NOMO-1 treated with dmso at 0.1 percent for 144 hours (cell line): ENCODE measurements around the gene SELE.

Experiments
- DNase-seq: peaks from one replicate; lab custom pipeline; 2025; ENCODE audit not compliant: unreplicated experiment; lab: John Stamatoyannopoulos, UW

The SELE gene, protein sequence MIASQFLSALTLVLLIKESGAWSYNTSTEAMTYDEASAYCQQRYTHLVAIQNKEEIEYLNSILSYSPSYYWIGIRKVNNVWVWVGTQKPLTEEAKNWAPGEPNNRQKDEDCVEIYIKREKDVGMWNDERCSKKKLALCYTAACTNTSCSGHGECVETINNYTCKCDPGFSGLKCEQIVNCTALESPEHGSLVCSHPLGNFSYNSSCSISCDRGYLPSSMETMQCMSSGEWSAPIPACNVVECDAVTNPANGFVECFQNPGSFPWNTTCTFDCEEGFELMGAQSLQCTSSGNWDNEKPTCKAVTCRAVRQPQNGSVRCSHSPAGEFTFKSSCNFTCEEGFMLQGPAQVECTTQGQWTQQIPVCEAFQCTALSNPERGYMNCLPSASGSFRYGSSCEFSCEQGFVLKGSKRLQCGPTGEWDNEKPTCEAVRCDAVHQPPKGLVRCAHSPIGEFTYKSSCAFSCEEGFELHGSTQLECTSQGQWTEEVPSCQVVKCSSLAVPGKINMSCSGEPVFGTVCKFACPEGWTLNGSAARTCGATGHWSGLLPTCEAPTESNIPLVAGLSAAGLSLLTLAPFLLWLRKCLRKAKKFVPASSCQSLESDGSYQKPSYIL

GRCh38 chr1:169733924-169734323 lies at the start of gene SELE:
SELE (minus strand) TSS chr1:169734079; CDS start chr1:169733612, 467 bp downstream.
- no peak for DNase-seq

DNA sequence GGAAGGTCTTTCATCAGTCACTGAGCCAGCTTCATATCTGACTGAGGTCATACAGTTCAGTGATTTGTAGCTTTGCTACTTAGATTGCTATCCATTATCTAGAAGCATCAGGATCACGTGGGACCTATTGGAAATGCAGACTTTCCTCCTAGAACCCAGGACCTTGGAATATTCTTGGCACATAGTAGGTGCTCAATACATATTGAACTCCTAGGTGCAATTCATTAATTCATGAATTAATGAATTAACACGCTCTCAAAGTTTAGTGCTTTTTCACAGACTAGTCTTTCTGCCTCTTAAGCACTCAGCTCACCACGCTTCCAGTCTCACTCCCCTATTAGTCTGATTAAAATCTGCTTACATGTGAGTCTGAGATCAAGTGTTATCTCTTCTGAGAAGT lies 48.7 kb upstream of the SELE start:
- no peak for DNase-seq

DNA sequence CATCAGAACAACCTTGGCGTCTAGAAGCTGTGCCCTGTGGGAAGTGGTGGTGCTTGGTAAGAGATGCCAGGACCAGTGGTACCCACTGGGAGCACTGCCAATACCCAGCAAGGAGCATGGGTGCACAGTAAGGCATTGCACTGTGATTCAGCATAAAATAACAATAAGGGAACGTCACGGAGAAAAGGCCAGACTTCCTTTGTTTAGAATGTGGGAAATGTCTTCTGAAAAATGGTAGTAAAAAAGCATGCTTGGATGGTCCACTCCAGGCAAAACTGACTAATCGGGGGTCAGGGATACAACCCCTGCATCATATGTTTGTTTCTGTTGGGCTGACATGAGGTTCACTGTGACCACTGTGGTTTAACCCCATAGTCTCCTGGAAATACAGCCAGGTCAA lies 46.1 kb upstream of the SELE start:
- DNase-seq: no peak

GRCh38 chr1:169779150-169779549 lies 45.3 kb upstream of the SELE start:
- no peak for DNase-seq

GRCh38 chr1:169776440-169776839 lies 42.6 kb upstream of the SELE start:
- no peak for DNase-seq

- no peak for DNase-seq
Observed at GRCh38 chr1:169768161-169768560, 34.3 kb upstream of the SELE start.

DNA sequence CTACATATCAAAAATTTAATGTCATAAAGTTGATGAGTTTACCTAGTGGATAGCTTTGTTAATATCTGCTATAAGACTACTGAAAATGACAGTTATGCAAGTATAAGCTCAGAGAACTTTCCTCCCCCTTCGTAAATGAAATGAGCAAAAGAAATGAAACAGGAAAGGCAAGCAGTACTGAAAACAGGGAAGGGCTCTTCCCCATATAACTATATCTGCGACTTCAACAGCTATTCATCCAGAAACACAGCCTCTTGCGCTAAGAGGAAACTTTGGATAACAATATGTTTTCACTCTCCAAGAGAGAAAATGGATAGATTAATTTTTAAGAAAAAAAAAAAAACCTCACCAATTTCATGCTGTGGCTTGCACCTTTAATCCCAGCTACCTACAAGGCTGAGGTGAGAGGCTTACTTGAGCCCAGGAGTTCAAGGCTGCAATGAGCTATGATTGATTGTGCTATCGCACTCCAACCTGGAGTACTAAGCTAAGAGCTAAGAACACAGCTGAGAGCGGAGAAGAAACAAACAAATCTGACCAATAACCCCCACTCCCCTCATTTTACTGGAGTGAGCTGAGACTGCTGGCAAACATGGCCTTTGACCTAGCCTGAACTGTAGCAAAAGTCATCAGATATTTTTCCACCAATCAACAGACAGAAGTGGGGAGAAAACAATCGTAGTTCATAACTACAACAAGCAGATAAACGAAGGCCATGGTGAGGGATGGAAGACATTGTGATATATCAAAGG lies 31.9 kb upstream of the SELE start:
- no peak for DNase-seq

DNA sequence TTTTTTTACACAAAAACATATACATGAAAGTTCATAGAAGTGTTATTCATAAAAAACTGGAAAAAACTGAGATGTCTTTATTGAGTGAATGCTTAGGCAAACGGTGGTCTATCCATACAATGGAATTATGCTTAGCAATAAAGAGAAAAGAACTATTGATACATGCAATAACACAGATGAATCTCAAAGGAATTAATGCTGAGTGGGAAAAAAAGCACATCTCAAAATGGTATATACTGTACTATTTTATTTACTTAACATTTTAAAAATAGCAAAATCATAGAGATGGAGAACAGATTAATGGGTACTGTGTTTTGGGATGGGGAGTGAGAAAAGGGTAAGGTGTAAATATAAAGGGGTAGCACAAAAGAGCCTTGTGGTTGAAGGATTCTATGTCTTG lies 31.0 kb upstream of the SELE start:
- DNase-seq: no peak

DNA sequence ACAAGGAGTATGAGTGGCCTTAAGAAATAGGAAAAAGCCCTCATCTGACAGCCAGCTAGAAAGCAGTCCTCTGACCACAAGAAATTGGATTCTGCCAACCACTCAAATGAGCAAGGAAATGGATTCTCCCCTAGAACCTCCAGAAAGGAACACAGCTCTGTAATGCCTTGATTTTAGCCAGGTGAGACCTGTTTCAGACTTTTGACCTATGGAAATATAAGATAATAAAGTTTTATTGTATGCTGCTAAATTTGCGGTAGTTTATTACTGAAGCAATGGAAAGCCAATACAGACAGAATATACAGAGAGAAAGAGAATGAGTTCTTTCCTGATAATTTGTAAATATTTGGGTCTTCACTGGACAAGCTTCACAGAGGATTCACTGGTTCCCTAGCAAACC lies 28.8 kb upstream of the SELE start:
- DNase-seq: no peak

DNA sequence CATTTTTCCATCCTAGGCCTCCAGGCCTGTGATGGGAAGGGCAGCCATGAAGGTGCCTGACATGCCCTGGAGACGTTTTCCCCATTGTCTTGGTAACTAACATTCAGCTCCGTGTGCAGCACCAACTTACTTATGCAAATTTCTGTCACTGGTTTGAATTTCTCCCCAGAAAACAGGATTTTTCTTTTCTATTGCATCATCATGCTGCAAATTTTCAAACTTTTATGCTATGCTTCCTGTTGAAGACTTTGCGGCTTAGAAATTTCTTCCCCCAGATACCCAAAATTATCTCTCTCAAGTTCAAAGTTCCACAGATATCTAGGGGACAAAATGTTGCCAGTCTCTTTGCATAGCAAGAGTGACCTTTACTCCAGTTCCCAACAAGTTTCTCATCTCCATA lies 25.2 kb upstream of the SELE start:
- no peak for DNase-seq

DNA sequence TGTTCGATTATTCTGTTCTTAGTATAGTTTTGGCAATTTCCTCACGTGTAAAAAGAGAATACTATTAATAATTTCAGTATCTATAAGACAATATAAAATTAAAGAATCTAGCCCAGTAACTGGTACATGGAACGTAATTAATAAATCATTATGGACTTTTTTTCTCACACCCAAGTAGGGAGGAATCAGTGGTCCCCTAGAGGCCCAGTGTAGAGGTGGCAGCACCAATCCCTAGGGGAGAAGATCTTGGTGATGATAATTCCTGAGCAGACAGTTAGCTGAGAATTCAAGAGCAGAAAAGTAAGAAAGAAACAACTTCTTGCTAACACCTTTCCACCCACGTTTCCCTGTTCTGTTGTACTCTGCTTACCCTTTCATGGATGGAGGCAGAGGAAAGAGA lies 19.7 kb upstream of the SELE start:
- no peak for DNase-seq

- no peak for DNase-seq
Observed at GRCh38 chr1:169750041-169750440, 16.2 kb upstream of the SELE start.

GRCh38 chr1:169746550-169746949 lies 12.7 kb upstream of the SELE start:
- no peak for DNase-seq

DNA sequence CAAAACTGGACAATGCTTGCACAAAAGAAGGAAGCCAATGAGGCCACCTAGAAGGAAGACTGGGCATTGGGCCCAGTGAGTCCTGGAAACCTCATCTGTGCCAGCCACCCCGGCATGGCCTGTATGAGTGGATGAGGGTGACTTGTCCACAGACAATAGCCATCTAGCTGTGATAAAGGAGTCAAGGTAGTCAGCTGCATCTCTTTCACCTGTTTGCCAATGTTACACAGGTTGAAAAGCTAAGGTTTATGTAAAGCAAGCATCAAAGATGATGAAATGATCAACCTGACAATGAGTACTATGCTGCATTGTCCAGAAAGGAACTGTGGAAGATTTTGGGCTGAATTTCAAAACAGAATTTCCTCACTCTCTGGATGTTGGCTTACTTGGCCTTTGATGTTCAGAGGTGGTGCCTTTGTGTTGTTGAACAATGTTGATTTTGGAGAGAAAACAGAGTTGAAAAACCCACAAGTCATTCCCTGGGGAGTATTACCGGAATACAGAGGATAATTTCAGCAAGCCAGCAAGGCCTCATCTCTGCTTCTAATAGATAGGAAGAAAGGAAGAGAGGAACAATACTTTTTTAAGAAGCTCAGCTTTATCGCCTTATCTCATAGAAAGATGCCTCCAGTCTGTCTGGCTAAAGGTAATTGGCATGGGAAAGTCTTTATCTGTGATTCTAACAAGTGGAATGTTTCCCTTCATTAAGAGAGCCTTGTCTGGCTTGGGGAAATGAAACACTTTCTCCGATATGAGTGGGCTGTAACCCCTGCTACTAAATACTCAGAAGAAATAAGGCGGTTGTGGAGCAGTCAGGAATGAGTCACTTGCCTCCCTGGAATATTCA lies 11.4 kb upstream of the SELE start:
- no peak for DNase-seq

- DNase-seq: no peak
Observed at GRCh38 chr1:169741666-169742394, 8.0 kb upstream of the SELE start.

DNA sequence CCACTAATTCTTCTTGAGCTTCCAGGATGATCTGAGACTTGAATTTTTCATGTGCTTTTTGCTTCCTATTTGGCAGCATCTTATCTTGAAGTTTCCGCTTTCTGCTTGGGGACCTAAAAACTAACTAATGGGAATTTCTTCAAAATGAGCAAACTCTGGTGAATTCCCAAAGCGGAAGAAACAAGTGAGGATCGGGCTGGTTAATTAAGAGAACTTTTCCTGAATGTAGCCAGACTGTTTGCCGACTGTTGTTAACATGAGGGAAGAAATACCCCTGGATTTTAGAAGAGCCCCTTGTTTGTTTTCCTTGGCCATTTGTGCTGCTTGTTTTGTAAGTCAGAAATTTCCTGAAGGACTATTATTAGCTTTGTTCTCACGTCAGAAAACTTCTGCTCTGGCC lies 6.1 kb upstream of the SELE start:
- DNase-seq: no peak

DNA sequence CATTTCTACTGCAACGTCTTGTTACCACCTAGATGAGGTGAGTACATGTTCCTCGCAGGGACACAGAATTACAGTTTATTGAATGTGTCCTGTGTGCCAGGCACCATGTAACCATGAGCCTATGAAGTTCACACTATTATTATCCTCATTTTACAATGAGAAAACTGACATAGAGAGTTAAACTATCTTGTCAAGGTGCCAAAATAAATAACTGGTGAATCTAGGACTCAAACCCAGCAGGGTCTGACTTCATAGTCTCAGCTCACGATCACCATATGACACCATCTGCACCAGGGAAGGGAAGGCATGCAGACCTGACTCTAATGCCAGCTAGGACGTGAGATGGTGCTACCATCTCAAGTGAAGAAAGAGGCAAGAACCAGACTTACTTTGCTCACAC lies 2.4 kb downstream of the SELE start:
- DNase-seq: no peak

- DNase-seq: no peak
Observed at GRCh38 chr1:169729991-169730390, 3.9 kb downstream of the SELE start.

DNA sequence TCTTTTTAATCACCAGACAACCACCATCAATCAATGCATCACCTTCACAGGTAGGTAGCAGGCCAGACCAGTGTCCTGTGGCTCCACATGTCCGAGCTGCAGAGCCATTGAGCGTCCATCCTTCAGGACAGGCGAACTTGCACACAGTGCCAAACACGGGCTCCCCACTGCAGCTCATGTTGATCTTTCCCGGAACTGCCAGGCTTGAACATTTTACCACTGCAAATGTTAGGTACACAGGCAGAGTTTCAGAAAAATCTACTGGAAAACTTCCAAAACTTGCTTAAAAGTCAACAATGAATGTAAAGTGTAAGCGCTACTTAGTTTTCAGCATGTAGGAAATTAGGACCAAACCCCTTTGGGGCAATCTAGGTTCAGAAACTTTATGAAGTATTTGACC lies 6.6 kb downstream of the SELE start:
- no peak for DNase-seq

DNA sequence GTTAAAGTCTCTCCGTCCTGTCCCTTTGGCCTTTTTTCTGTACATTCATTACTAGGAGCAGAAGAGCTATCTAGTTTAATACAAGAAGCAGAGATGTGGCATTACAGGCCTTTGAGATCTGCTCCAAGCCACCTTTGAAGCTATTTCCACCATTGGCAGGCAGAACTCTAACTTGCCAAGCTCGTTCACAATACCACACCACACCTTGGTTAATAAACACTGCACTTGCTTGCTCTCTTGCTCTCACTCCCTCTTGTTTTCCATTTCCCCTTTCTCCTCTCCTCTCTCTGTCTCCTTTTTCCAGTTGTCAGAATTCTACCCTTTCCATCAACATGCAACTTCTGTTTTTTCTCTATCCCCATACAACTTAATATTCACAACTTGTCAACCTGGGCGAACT lies 7.0 kb downstream of the SELE start:
- no peak for DNase-seq

- DNase-seq: no peak
Observed at GRCh38 chr1:169725930-169726329, 7.9 kb downstream of the SELE start.
